Gastrocnemius medialis (tissue), 4 donors: ENCODE data around the gene GGA2. TPM values are rescaled to one million over a fixed set of nuclear protein-coding genes. Genes with fewer than 3 reads are reported as not detected.
"Not testable (repeated sequence)": the region's sequence is repeated elsewhere in the genome, so short reads cannot be mapped to it uniquely, and the experiment has no call there.

ENCODE experiments used
- ATAC-seq, 2 donors: fragments of 150-250 bp; one replicate each; pipeline ENCODE4 v1.9.1; 2016
- DNase-seq, 2 donors: peaks; one replicate each; pipeline ENCODE4 v3.0.0-alpha.2; 2019
- H3K27ac ChIP-seq, 4 donors: fragments of 200-600 bp; sonication (generic); 1 replicate in 1 of 4; 2 replicates in 3 of 4; pipeline ENCODE4 v1.5.1; 2016 to 2018; ENCODE audit warnings: mild to moderate bottlenecking in 2 of 4, moderate library complexity in 1 of 4
- H3K27me3 ChIP-seq, 3 donors: fragments of 200-600 bp; sonication (generic) in 2 of 3; 1 replicate in 1 of 3; 2 replicates in 2 of 3; pipeline versions ENCODE4 v1.5.1 to v1.6.0; 2016 to 2019; ENCODE audit warnings: mild to moderate bottlenecking in 1 of 3, moderate library complexity in 1 of 3
- H3K36me3 ChIP-seq, 2 donors: fragments of 200-600 bp; sonication (generic) in 1 of 2; one replicate each; pipeline ENCODE4 v1.5.1; 2017 to 2018
- H3K4me1 ChIP-seq, 2 donors: fragments of 200-600 bp; sonication (generic) in 1 of 2; one replicate each; pipeline ENCODE4 v1.5.1; 2016 to 2017; ENCODE audit warnings: mild to moderate bottlenecking in 2 of 2
- H3K4me3 ChIP-seq, 4 donors: fragments of 200-600 bp; sonication (generic) in 3 of 4; 1 replicate in 1 of 4; 2 replicates in 3 of 4; pipeline ENCODE4 v1.5.1; 2016 to 2019; ENCODE audit warnings: mild to moderate bottlenecking in 2 of 4
- H3K9me3 ChIP-seq, 3 donors: fragments of 200-600 bp; sonication (generic) in 2 of 3; 1 replicate in 1 of 3; 2 replicates in 2 of 3; pipeline ENCODE4 v1.5.1; 2016 to 2019
- POLR2A ChIP-seq, 2 donors: fragments of 450-650 bp; IDR thresholded peaks; one replicate each; pipeline ENCODE4 v1.6.1; 2017; ENCODE audit warnings: antibody characterized with exemption in 2 of 2, mild to moderate bottlenecking in 2 of 2, moderate library complexity in 2 of 2
- in situ Hi-C, 4 donors: fragments of 200-750 bp; cut with MboI; loops; one replicate each; pipeline versions ENCODE4 v1.15.0 to v1.8.0; 2017; ENCODE audit warnings: low sequenced_read_pairs in 4 of 4
- intact Hi-C: fragments of 100-400 bp; cut with DNase I; formaldehyde crosslinking; loops from one replicate; pipeline ENCODE4 v1.15.1; 2023; ENCODE audit warnings: low total_unique reads
- total RNA-seq, 4 donors: library from RNA; depleted of rRNA; stranded (reverse); fragments of >200 nt; gene quantifications; one replicate each; pipeline versions ENCODE4 v1.1.0 to v1.2.3, GENCODE V29; 2016
- TF ChIP-seq, protein P1 (sequence below), 5 experiments: fragments of 450-650 bp in 3 of 5; fragments of 200-600 bp in 2 of 5; sonication (generic) in 2 of 5; IDR thresholded peaks in 4 of 5; conservative IDR thresholded peaks in 1 of 5; 1 replicate in 4 of 5; 2 replicates in 1 of 5; pipeline ENCODE4 v1.5.1; 2016 to 2019; ENCODE audit warnings: antibody characterized with exemption in 5 of 5, mild to moderate bottlenecking in 3 of 5, moderate library complexity in 3 of 5

Gene GGA2
- total RNA-seq, 4 donors from 2014 or later: 31.0 to 79.9 (median 48.8) TPM

DNA sequence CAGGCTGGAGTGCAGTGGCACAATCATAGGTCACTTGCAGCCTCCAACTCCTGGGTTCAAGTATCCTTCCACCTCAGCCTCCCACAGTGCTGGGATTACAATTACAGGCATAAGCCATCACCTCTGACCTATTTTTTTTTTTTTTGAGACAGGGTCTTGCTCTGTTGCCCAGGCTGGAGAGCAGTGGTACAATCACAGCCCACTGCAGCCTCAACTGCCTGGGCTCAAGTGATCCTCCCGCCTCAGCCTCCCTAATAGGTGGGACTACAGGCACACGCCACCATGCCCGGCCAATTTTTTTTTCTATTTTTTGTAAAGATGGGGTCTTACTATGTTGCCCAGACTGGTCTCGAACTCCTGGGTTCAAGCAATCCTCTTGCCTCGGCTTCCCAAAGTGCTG is 5.6 kb upstream of the GGA2 start:
- in situ Hi-C loops: no loop called here
- Histone ChIP-seq H3K4me3 (no peak overlapping the region), H3K9me3 (no peaks in the 10 kb centered on the region), H3K27me3 (no peaks in the 10 kb centered on the region), H3K4me1 (no peaks in the 10 kb centered on the region), H3K27ac (no peak overlapping the region), H3K36me3 (peaks cover 0 to 11% of the 10 kb centered on the region in 2 donors)
- DNase-seq (no peak), ATAC-seq (no peak)
- no peak for TF ChIP-seq POLR2A (IDR thresholded peaks at IDR 0.05)
- TF ChIP-seq, protein P1, sequence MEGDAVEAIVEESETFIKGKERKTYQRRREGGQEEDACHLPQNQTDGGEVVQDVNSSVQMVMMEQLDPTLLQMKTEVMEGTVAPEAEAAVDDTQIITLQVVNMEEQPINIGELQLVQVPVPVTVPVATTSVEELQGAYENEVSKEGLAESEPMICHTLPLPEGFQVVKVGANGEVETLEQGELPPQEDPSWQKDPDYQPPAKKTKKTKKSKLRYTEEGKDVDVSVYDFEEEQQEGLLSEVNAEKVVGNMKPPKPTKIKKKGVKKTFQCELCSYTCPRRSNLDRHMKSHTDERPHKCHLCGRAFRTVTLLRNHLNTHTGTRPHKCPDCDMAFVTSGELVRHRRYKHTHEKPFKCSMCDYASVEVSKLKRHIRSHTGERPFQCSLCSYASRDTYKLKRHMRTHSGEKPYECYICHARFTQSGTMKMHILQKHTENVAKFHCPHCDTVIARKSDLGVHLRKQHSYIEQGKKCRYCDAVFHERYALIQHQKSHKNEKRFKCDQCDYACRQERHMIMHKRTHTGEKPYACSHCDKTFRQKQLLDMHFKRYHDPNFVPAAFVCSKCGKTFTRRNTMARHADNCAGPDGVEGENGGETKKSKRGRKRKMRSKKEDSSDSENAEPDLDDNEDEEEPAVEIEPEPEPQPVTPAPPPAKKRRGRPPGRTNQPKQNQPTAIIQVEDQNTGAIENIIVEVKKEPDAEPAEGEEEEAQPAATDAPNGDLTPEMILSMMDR (IDR thresholded peaks at IDR 0.05 in 4 of 5, conservative IDR thresholded peaks at IDR 0.05 in 1 of 5): no peak
- intact Hi-C loops: no loop called here

DNA sequence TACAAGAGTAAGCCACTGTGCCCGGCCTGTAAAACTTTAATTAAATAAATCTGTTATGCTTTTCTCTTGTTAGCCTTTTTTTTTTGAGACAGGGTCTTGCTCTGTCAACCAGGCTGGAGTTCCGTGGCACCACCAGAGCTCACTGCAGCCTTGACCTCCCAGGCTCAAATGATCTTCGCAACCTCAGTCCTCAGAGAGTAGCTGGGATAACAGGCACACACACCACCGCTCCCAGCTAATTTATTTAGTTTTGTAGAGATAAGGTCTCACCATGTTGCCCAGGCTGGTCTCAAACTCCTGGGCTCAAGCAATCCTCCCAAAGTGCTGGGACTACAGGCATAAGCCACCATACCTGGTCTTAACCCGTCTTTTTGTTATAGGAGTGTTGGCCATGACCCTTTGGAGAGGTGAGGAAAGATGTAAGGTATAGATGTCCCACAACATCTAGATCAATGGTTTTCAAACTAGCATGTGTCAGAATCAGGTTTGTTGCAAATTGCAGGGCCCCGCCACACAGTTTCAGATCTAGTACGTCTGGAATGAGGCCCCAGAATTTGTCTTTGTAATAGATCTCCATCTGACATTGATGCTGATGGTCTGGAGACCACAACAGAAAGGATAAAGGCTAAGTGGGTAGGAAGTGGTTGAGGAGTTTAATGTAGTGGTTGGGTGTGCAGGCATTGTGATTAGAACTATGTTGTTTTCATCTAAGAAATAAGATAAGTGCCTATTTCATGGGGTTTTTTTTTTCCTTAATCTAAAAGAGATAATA is 4.3 kb upstream of the GGA2 start:
- in situ Hi-C loops: no loop called here
- Histone ChIP-seq H3K27me3 (no peaks in the 10 kb centered on the region), H3K9me3 (no peaks in the 10 kb centered on the region), H3K27ac (no peak overlapping the region), H3K4me1 (peaks cover 0 to under 1% of the 10 kb centered on the region in 2 donors), H3K36me3 (peaks cover 0 to 10% of the 10 kb centered on the region in 2 donors), H3K4me3 (no peak overlapping the region)
- TF ChIP-seq, protein P1 (IDR thresholded peaks at IDR 0.05 in 4 of 5, conservative IDR thresholded peaks at IDR 0.05 in 1 of 5): no peak
- no peak for TF ChIP-seq POLR2A (IDR thresholded peaks at IDR 0.05)
- intact Hi-C loops: no loop called here
- DNase-seq: no peak
- ATAC-seq: no peak

DNA sequence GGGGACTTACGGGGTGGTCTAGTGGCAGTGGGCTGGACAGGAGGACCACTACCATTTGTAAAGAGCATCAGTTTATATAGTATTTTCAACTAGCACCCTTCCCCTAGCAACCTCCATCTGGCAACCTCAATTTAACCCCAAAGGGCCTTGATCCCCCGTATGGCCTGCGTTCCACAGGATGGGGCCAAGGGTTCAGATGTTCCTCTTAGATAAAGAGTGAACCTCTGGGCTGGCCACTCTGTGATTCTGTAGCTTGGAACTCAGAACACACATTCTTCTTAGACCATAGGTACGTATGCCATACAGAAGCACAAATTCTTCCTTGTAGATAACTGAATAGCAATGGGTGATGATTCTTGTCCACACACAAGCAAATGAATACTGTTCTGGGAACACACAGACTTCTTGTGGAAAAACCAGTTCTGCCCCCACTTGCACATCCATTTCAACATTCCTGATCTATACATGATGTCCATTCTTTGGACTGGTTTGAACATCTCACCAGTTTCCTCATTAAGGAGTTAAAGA is 1.9 kb upstream of the GGA2 start:
- Histone ChIP-seq H3K27me3 (no peaks in the 10 kb centered on the region), H3K4me3 (no peak overlapping the region), H3K9me3 (no peaks in the 10 kb centered on the region), H3K4me1 (peaks cover 8 to 13% of the 10 kb centered on the region in 2 donors), H3K36me3 (peaks cover 0 to 3% of the 10 kb centered on the region in 2 donors), H3K27ac (no peak overlapping the region)
- ATAC-seq (no peak), DNase-seq (no peak)
- in situ Hi-C loops: no loop called here
- no peak for TF ChIP-seq POLR2A (IDR thresholded peaks at IDR 0.05)
- TF ChIP-seq, protein P1 (IDR thresholded peaks at IDR 0.05 in 4 of 5, conservative IDR thresholded peaks at IDR 0.05 in 1 of 5): no peak
- intact Hi-C loops: no loop called here

DNA sequence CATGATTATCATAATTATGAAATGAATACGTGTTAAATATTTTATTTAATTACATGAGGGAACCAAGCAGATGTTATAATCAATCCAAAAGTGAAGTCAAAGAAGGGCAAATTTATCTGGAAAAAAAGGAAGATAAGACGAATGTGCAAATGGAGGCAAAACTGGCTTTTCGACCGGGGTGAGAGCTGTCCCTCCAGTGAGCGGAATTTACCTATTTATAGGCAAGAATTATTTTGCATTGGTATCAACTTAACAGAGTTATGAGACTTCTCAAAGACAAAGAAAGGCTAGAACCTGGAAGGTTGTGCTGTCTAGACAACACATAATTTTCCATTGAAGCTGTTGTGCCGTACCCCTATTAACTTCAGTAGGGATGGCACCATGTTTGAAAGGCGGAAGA is 1.4 kb upstream of the GGA2 start:
- no peaks in the 10 kb centered on the region for H3K27me3 ChIP-seq
- no peak for ATAC-seq
- H3K4me3 ChIP-seq: no peak overlapping the region
- intact Hi-C loops: loop anchor here (2.0 kb wide), 1 partner anchor 85 kb away; the partner anchor contains the start of gene NDUFAB1
- H3K4me1 ChIP-seq: peaks cover 8 to 14% of the 10 kb centered on the region in 2 donors
- in situ Hi-C loops: no loop called here
- peaks cover 0 to 3% of the 10 kb centered on the region in 2 donors for H3K36me3 ChIP-seq
- H3K9me3 ChIP-seq: no peaks in the 10 kb centered on the region
- no peak overlapping the region for H3K27ac ChIP-seq
- no peak for DNase-seq
- TF ChIP-seq, protein P1 (IDR thresholded peaks at IDR 0.05 in 4 of 5, conservative IDR thresholded peaks at IDR 0.05 in 1 of 5): no peak

DNA sequence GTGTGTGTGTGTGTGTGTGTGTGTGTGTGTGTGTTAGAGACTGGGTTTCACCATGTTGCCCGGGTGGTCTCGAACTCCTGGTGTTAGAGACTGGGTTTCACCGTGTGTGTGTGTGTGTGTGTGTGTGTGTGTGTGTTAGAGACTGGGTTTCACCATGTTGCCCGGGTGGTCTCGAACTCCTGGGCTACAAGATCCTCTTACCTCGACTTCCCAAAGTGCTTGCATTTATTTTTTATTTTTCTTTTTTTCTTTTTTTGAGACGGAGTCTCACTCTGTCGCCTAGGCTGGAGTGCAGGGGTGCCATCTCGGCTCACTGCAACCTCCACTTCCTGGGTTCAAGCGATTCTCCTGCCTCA is 599 bp upstream of the GGA2 start:
- intact Hi-C loops: loop anchor here (2.0 kb wide), 1 partner anchor 86 kb away; the partner anchor contains the start of gene NDUFAB1
- DNase-seq, in situ Hi-C loops, ATAC-seq, H3K36me3 ChIP-seq, H3K9me3 ChIP-seq, H3K27me3 ChIP-seq: not testable (repeated sequence)
- H3K4me1 ChIP-seq: peaks cover 8 to 22% of the 10 kb centered on the region in 2 donors
- H3K27ac ChIP-seq: peak overlapping the region; percentile 84 to 92 (median 92)
- peak overlapping the region; percentile 70 to 86 (median 78) for H3K4me3 ChIP-seq
